B cell (primary cell): ENCODE results near the gene IGSF3. TPM values are rescaled to one million over a fixed set of nuclear protein-coding genes. Genes with fewer than 3 reads are reported as not detected.

ENCODE experiments used
- ATAC-seq: fragments of 200-7000 bp; cut with Tn5 transposase; one replicate; pipeline ENCODE4 v1.10.0; 2021; ENCODE audit warnings: low read depth, mild to moderate bottlenecking, moderate number of reproducible peaks, moderate library complexity
- CTCF ChIA-PET: fragments of 350-600 bp; sonication (Branson Sonifier 250); formaldehyde crosslinking; loops from one replicate; lab custom pipeline; 2021; ENCODE audit warnings: antibody characterized with exemption, inconsistent platforms; lab: Charles Lee
- POLR2A ChIA-PET: fragments of 350-600 bp; sonication (Branson Sonifier 250); formaldehyde crosslinking; loops from one replicate; lab custom pipeline; 2021; ENCODE audit warnings: antibody characterized with exemption; lab: Charles Lee
- DNase-seq: peaks from one replicate; pipeline ENCODE4 v3.0.0; 2013
- H2AFZ ChIP-seq: 2 replicates; pipeline ENCODE4 v1.6.1; 2012; ENCODE audit warnings: mild to moderate bottlenecking, low read depth, low read length; ENCODE audit not compliant: insufficient read depth, poor library complexity, severe bottlenecking
- H3K27ac ChIP-seq, 2 donors: 1 replicate in 1 of 2; 2 replicates in 1 of 2; pipeline ENCODE4 v1.5.1; 2012 to 2013; ENCODE audit warnings: low read length in 2 of 2, mild to moderate bottlenecking in 2 of 2, moderate library complexity in 1 of 2
- H3K27me3 ChIP-seq, 4 experiments: fragments of 200-600 bp in 1 of 4; sonication (generic) in 1 of 4; replicated peaks in 1 of 4; 1 replicate in 2 of 4; 2 replicates in 2 of 4; pipeline versions ENCODE4 v1.6.1 to v1.7.0; 2013 to 2016; ENCODE audit warnings: low read length in 3 of 4, mild to moderate bottlenecking in 2 of 4, mixed read lengths in 1 of 4, moderate library complexity in 1 of 4; ENCODE audit not compliant: insufficient read depth in 4 of 4, control insufficient read depth in 3 of 4; ENCODE audit errors: control extremely low read depth in 1 of 4
- H3K36me3 ChIP-seq, 2 experiments: replicated peaks in 1 of 2; 1 replicate in 1 of 2; 2 replicates in 1 of 2; pipeline versions ENCODE4 v1.6.1 to v1.7.1; 2013; ENCODE audit warnings: low read length in 1 of 2; ENCODE audit not compliant: insufficient read depth in 2 of 2, control insufficient read depth in 1 of 2; ENCODE audit errors: control extremely low read depth in 1 of 2, extremely low read depth in 1 of 2
- H3K4me1 ChIP-seq, 2 donors: fragments of 200-600 bp in 1 of 2; sonication (generic) in 1 of 2; 1 replicate in 1 of 2; 2 replicates in 1 of 2; pipeline versions ENCODE4 v1.5.1 to v1.6.1; 2013 to 2017; ENCODE audit warnings: low read length in 2 of 2; ENCODE audit not compliant: control insufficient read depth in 2 of 2, insufficient read depth in 2 of 2
- H3K4me2 ChIP-seq: replicated peaks from 2 replicates; pipeline ENCODE3; 2012; ENCODE audit warnings: mild to moderate bottlenecking, low read depth, low read length; ENCODE audit not compliant: poor library complexity, severe bottlenecking
- H3K4me3 ChIP-seq, 5 experiments: fragments of 200-600 bp in 1 of 5; sonication (generic) in 1 of 5; 1 replicate in 3 of 5; 2 replicates in 2 of 5; pipeline versions ENCODE4 v1.5.1 to v1.7.0; 2011 to 2016; ENCODE audit warnings: low read length in 4 of 5, mild to moderate bottlenecking in 4 of 5, low read depth in 2 of 5, control low read depth in 1 of 5, moderate library complexity in 1 of 5; ENCODE audit not compliant: insufficient read depth in 1 of 5; ENCODE audit errors: control extremely low read depth in 1 of 5, extremely low read depth in 1 of 5
- H3K79me2 ChIP-seq: fragments of 200-600 bp; sonication (generic); one replicate; pipeline ENCODE4 v1.6.0; 2016; ENCODE audit warnings: low read length; ENCODE audit not compliant: control insufficient read depth, insufficient read depth
- H3K9ac ChIP-seq: fragments of 200-600 bp; sonication (generic); 2 replicates; pipeline ENCODE4 v1.6.1; 2017; ENCODE audit warnings: mild to moderate bottlenecking, low read length, moderate library complexity
- H3K9me3 ChIP-seq, 3 donors: one replicate each; pipeline versions ENCODE4 v1.6.1 to v1.7.1; 2013; ENCODE audit warnings: low read length in 2 of 3; ENCODE audit not compliant: control insufficient read depth in 2 of 3, insufficient read depth in 1 of 3; ENCODE audit errors: control extremely low read depth in 1 of 3
- H4K20me1 ChIP-seq: 2 replicates; pipeline ENCODE4 v1.6.0; 2012; ENCODE audit warnings: mild to moderate bottlenecking, low read length; ENCODE audit not compliant: insufficient read depth, control insufficient read depth, poor library complexity, severe bottlenecking
- H3K27ac Mint-ChIP-seq: one replicate; pipeline ENCODE4 v1.8.0; 2021; ENCODE audit warnings: mixed read lengths
- H3K27me3 Mint-ChIP-seq: one replicate; pipeline ENCODE4 v1.8.0; 2021; ENCODE audit warnings: mixed read lengths
- H3K4me1 Mint-ChIP-seq: one replicate; pipeline ENCODE4 v1.8.0; 2021; ENCODE audit warnings: mixed read lengths
- H3K4me3 Mint-ChIP-seq: one replicate; pipeline ENCODE4 v1.8.0; 2021; ENCODE audit warnings: mixed read lengths
- H3K9me3 Mint-ChIP-seq: one replicate; pipeline ENCODE4 v1.8.0; 2022; ENCODE audit warnings: mixed read lengths; ENCODE audit not compliant: insufficient read depth
- CTCF ChIP-seq: fragments of 200-600 bp; IDR thresholded peaks from one replicate; pipeline ENCODE4 v1.8.0; 2022; ENCODE audit warnings: antibody characterized with exemption, mild to moderate bottlenecking
- EZH2 ChIP-seq: IDR thresholded peaks from 2 replicates; pipeline ENCODE4 v1.6.1; 2012; ENCODE audit warnings: borderline replicate concordance, low read depth, mild to moderate bottlenecking, moderate library complexity, low read length; ENCODE audit not compliant: insufficient read depth, poor library complexity, severe bottlenecking
- WGBS: methylation state at CpG from one replicate; pipeline ENCODE4 v1.1.5; 2013; ENCODE audit warnings: missing lambda C conversion rate; ENCODE audit not compliant: insufficient coverage; 5-methylcytosine and 5-hydroxymethylcytosine counted together
- intact Hi-C: fragments of 100-400 bp; cut with micrococcal nuclease; formaldehyde crosslinking; loops from one replicate; pipeline ENCODE4 v1.10.0; 2022
- polyA plus RNA-seq: library from polyadenylated mRNA; depleted of rRNA; stranded (reverse); fragments of >200 nt; gene quantifications from 2 replicates; pipeline ENCODE4 v1.2.3, GENCODE V29; 2012
- total RNA-seq, 2 donors: library from RNA; stranded (reverse); fragments of 120-200 nt in 1 of 2; gene quantifications; 1 replicate in 1 of 2; 2 replicates in 1 of 2; pipeline versions ENCODE4 v1.2.3 to v1.2.4, GENCODE V29; 2013 to 2022

IGSF3 gene
- total and polyA plus RNA-seq, 2 donors (not counting 1 experiment from before 2014, with no cell fraction given), result 0.49 TPM; not detected in 1

- peaks cover 67% of the 10 kb centered on the region for H3K79me2 ChIP-seq
- no peak overlapping the region for H3K9ac ChIP-seq
- intact Hi-C loops, result no loop called here
- Mint-ChIP-seq H3K9me3 (no peaks in the 10 kb centered on the region), H3K4me1 (peaks cover 70% of the 10 kb centered on the region), H3K27ac (peak overlapping the region; percentile 54), H3K27me3 (no peaks in the 10 kb centered on the region), H3K4me3 (no peak overlapping the region)
- CTCF ChIA-PET, result interaction anchor here (1.0 kb wide), 1 partner anchor 49 kb away, joined by 3 read pairs; no protein-coding TSS in a partner anchor
- H3K9me3 ChIP-seq, result no peaks in the 10 kb centered on the region
- H3K4me1 ChIP-seq, result peaks cover 24 to 25% of the 10 kb centered on the region in 2 donors
- TF ChIP-seq EZH2, result no peak
- no peak for DNase-seq
- 73% methylated on average over 1 of the region's 4 CpGs for WGBS
- no peak overlapping the region for H2AFZ ChIP-seq
- H3K27me3 ChIP-seq, result no peaks in the 10 kb centered on the region
- H3K4me3 ChIP-seq, result no peak overlapping the region
- ATAC-seq, result no peak
- H3K36me3 ChIP-seq, result peaks cover 0 to 11% of the 10 kb centered on the region in 2 experiments
- H3K27ac ChIP-seq, result no peak overlapping the region
- POLR2A ChIA-PET, result no interaction called here
- no peak overlapping the region for H3K4me2 ChIP-seq
- H4K20me1 ChIP-seq, result no peaks in the 10 kb centered on the region
Measured at GRCh38 chr1:116546354-116546977, 121.1 kb downstream of the IGSF3 start.

GRCh38 chr1:116545359-116545705 is 122.2 kb downstream of the IGSF3 start:
- Mint-ChIP-seq H3K9me3 (no peaks in the 10 kb centered on the region), H3K4me1 (peaks cover 66% of the 10 kb centered on the region), H3K4me3 (peak overlapping the region; percentile 73), H3K27me3 (no peaks in the 10 kb centered on the region), H3K27ac (peak overlapping the region; percentile 93)
- H2AFZ ChIP-seq, result no peak overlapping the region
- ChIA-PET POLR2A (no interaction called here), CTCF (interaction anchor here (1.0 kb wide), 1 partner anchor 50 kb away, joined by 3 read pairs; no protein-coding TSS in a partner anchor)
- no peak for TF ChIP-seq CTCF
- no peak for TF ChIP-seq EZH2
- peaks cover 19 to 27% of the 10 kb centered on the region in 2 donors for H3K4me1 ChIP-seq
- no peak for DNase-seq
- H4K20me1 ChIP-seq, result no peaks in the 10 kb centered on the region
- no peaks in the 10 kb centered on the region for H3K9me3 ChIP-seq
- no peak for ATAC-seq
- H3K4me2 ChIP-seq, result peak overlapping the region; percentile 9
- peaks cover 56% of the 10 kb centered on the region for H3K79me2 ChIP-seq
- H3K4me3 ChIP-seq, result no peak overlapping the region
- peaks cover 0 to 11% of the 10 kb centered on the region in 2 experiments for H3K36me3 ChIP-seq
- 80% methylated on average over 2 of the region's 2 CpGs for WGBS
- intact Hi-C loops, result loop anchor here (2.0 kb wide), 1 partner anchor 15 kb away; no protein-coding TSS in a partner anchor
- H3K27ac ChIP-seq, result peak overlapping the region; percentile 45 to 63
- no peak overlapping the region for H3K9ac ChIP-seq
- no peaks in the 10 kb centered on the region for H3K27me3 ChIP-seq
